SK-N-SH (cell line): ENCODE results near the gene CIPC. TPM values are rescaled to one million over a fixed set of nuclear protein-coding genes. Genes with fewer than 3 reads are reported as not detected.

Source experiments
- CTCF ChIA-PET: fragments of 300-600, 350-600 bp; formaldehyde crosslinking; extraction: SDS; loops from one replicate; lab custom pipeline; 2021; lab: Yijun Ruan, JAX
- POLR2A ChIA-PET: fragments of 350-600 bp; sonication (Branson Sonifier 250); formaldehyde crosslinking; extraction: SDS; loops from one replicate; lab custom pipeline; 2020; ENCODE audit warnings: antibody characterized with exemption, inconsistent platforms; lab: Yijun Ruan, JAX
- DNase-seq: peaks from one replicate; pipeline ENCODE4 v3.0.0; 2012
- H2AFZ ChIP-seq: fragments of 200-600 bp; sonication (generic); 2 replicates; pipeline ENCODE4 v1.8.1; 2016; ENCODE audit warnings: antibody characterized with exemption, mild to moderate bottlenecking, low read depth
- H3F3A ChIP-seq: fragments of 200-600 bp; sonication (generic); replicated peaks from 2 replicates; pipeline ENCODE3; 2016; ENCODE audit warnings: antibody characterized with exemption, mild to moderate bottlenecking; ENCODE audit not compliant: insufficient read depth
- H3K27ac ChIP-seq, 2 experiments: fragments of 200-500 bp in 1 of 2; fragments of 200-600 bp in 1 of 2; sonication (Bioruptor generic) in 1 of 2; sonication (generic), shearing (Covaris generic) in 1 of 2; 2 replicates each; pipeline versions ENCODE4 v1.5.1 to v1.6.1; 2014 to 2016; ENCODE audit warnings: low read depth in 2 of 2, inconsistent platforms in 1 of 2, low read length in 1 of 2, mild to moderate bottlenecking in 1 of 2, mixed read lengths in 1 of 2
- H3K27me3 ChIP-seq: fragments of 200-600 bp; sonication (generic), shearing (Covaris generic); 2 replicates; pipeline ENCODE4 v1.6.1; 2016; ENCODE audit warnings: mixed run types; ENCODE audit not compliant: insufficient read depth
- H3K36me3 ChIP-seq, 2 experiments: fragments of 200-500 bp in 1 of 2; fragments of 200-600 bp in 1 of 2; sonication (Bioruptor generic) in 1 of 2; sonication (generic) in 1 of 2; replicated peaks in 1 of 2; 2 replicates each; pipeline versions ENCODE3 to v1.5.1; 2014 to 2016; ENCODE audit warnings: low read length in 1 of 2, mild to moderate bottlenecking in 1 of 2; ENCODE audit not compliant: insufficient read depth in 2 of 2, control insufficient read depth in 1 of 2
- H3K4me1 ChIP-seq, 2 experiments: fragments of 200-500 bp in 1 of 2; fragments of 200-600 bp in 1 of 2; sonication (Bioruptor generic) in 1 of 2; sonication (generic), shearing (Covaris generic) in 1 of 2; 2 replicates each; pipeline versions ENCODE4 v1.5.1 to v1.6.1; 2014 to 2016; ENCODE audit warnings: low read depth in 1 of 2, low read length in 1 of 2, mixed run types in 1 of 2; ENCODE audit not compliant: insufficient read depth in 2 of 2, control insufficient read depth in 1 of 2
- H3K4me2 ChIP-seq: fragments of 200-600 bp; sonication (generic), shearing (Covaris generic); 2 replicates; pipeline ENCODE4 v1.6.1; 2017; ENCODE audit warnings: mixed run types
- H3K4me3 ChIP-seq, 2 experiments: fragments of 200-500 bp in 1 of 2; fragments of 200-600 bp in 1 of 2; sonication (Bioruptor generic) in 1 of 2; sonication (generic), shearing (Covaris generic) in 1 of 2; 2 replicates each; pipeline versions ENCODE4 v1.5.1 to v1.8.1; 2014 to 2016; ENCODE audit warnings: low read depth in 2 of 2, inconsistent platforms in 1 of 2, low read length in 1 of 2, mild to moderate bottlenecking in 1 of 2, mixed read lengths in 1 of 2, moderate library complexity in 1 of 2
- H3K79me2 ChIP-seq: fragments of 200-600 bp; sonication (generic); 2 replicates; pipeline ENCODE4 v1.8.1; 2017; ENCODE audit warnings: mild to moderate bottlenecking; ENCODE audit not compliant: insufficient read depth
- H3K9ac ChIP-seq: fragments of 200-600 bp; sonication (generic); 2 replicates; pipeline ENCODE4 v1.6.1; 2017; ENCODE audit warnings: mixed run types
- H3K9me2 ChIP-seq: fragments of 200-600 bp; sonication (generic); 2 replicates; pipeline ENCODE4 v1.6.1; 2017; ENCODE audit warnings: mixed run types
- H3K9me3 ChIP-seq: fragments of 200-600 bp; sonication (generic); 2 replicates; pipeline ENCODE4 v1.6.1; 2017; ENCODE audit warnings: mixed run types, mild to moderate bottlenecking, moderate library complexity
- H4K20me1 ChIP-seq: fragments of 200-600 bp; sonication (generic); 2 replicates; pipeline ENCODE4 v1.6.1; 2017; ENCODE audit warnings: mild to moderate bottlenecking, mixed run types; ENCODE audit not compliant: insufficient read depth
- CHD2 ChIP-seq: fragments of 150-350 bp; IDR thresholded peaks from 2 replicates; pipeline ENCODE4 v1.6.1; 2018; ENCODE audit warnings: low read length; ENCODE audit not compliant: partially characterized antibody
- CTCF ChIP-seq: fragments of 200-600 bp; sonication (generic); IDR thresholded peaks from 2 replicates; pipeline ENCODE4 v1.6.1; 2017; ENCODE audit warnings: antibody characterized with exemption, mild to moderate bottlenecking, moderate library complexity
- EZH2phosphoT487 ChIP-seq: fragments of 200-600 bp; sonication (generic); IDR thresholded peaks from 2 replicates; pipeline ENCODE4 v1.6.1; 2017; ENCODE audit warnings: low read depth, mixed run types, mild to moderate bottlenecking, antibody characterized with exemption, moderate library complexity, borderline replicate concordance
- FOSL2 ChIP-seq: IDR thresholded peaks from 2 replicates; pipeline ENCODE4 v1.4.0; 2012; ENCODE audit warnings: low read depth, mild to moderate bottlenecking, moderate library complexity, borderline replicate concordance
- FOXJ3 ChIP-seq: sonication (generic); formaldehyde crosslinking; IDR thresholded peaks from 2 replicates; pipeline ENCODE4 v1.5.1; 2020; ENCODE audit warnings: mild to moderate bottlenecking, missing genetic modification reagents
- GABPA ChIP-seq: IDR thresholded peaks from 2 replicates; pipeline ENCODE4 v1.4.0; 2012; ENCODE audit warnings: low read depth, mild to moderate bottlenecking
- IRF3 ChIP-seq: fragments of 150-350 bp; IDR thresholded peaks from 2 replicates; pipeline ENCODE4 v1.6.1; 2016; ENCODE audit warnings: mild to moderate bottlenecking, low read depth, low read length
- MEF2A ChIP-seq: IDR thresholded peaks from 2 replicates; pipeline ENCODE4 v1.4.0; 2012; ENCODE audit warnings: low read depth, borderline replicate concordance
- MXI1 ChIP-seq: IDR thresholded peaks from 2 replicates; pipeline ENCODE4 v1.6.1; 2012; ENCODE audit warnings: mild to moderate bottlenecking, low read depth, low read length, improper control_type of control experiment
- NFIC ChIP-seq: IDR thresholded peaks from 2 replicates; pipeline ENCODE4 v1.4.0; 2012; ENCODE audit warnings: borderline replicate concordance
- POLR2AphosphoS5 ChIP-seq: IDR thresholded peaks from 2 replicates; pipeline ENCODE4 v1.6.1; 2012; ENCODE audit warnings: low read depth, low read length
- RAD21 ChIP-seq: IDR thresholded peaks from 2 replicates; pipeline ENCODE4 v1.6.1; 2012; ENCODE audit warnings: mild to moderate bottlenecking, low read length
- RCOR1 ChIP-seq: fragments of 150-350 bp; IDR thresholded peaks from 2 replicates; pipeline ENCODE4 v1.6.1; 2017; ENCODE audit warnings: antibody characterized with exemption, low read length
- RFX5 ChIP-seq: IDR thresholded peaks from 2 replicates; pipeline ENCODE4 v1.6.1; 2012; ENCODE audit warnings: mild to moderate bottlenecking, improper control_type of control experiment, low read length
- RXRA ChIP-seq: IDR thresholded peaks from 2 replicates; pipeline ENCODE4 v1.4.0; 2012; ENCODE audit warnings: low read depth, mild to moderate bottlenecking, borderline replicate concordance
- SIN3A ChIP-seq: IDR thresholded peaks from 2 replicates; pipeline ENCODE4 v1.6.1; 2012; ENCODE audit warnings: low read depth, mild to moderate bottlenecking, low read length, moderate library complexity, borderline replicate concordance
- TEAD4 ChIP-seq: IDR thresholded peaks from 2 replicates; pipeline ENCODE4 v1.4.0; 2012; ENCODE audit warnings: mild to moderate bottlenecking, borderline replicate concordance; ENCODE audit not compliant: insufficient read depth
- WGBS: methylation state at CpG from one replicate; pipeline ENCODE4 v1.1.6; 2017; ENCODE audit warnings: low lambda C conversion rate; 5-methylcytosine and 5-hydroxymethylcytosine counted together
- polyA plus RNA-seq, 3 experiments: library from polyadenylated mRNA; depleted of rRNA; stranded (reverse); fragments of >200 nt; gene quantifications; 2 replicates each; pipeline ENCODE4 v1.2.3, GENCODE V29; 2012
- TF ChIP-seq, protein P1 (sequence below): IDR thresholded peaks from 2 replicates; pipeline ENCODE4; 2012
- TF ChIP-seq, protein P2 (sequence below): IDR thresholded peaks from 2 replicates; pipeline ENCODE4 v1.6.1; 2012; ENCODE audit warnings: mild to moderate bottlenecking, low read depth, low read length, moderate library complexity
- TF ChIP-seq, protein P3 (sequence below): IDR thresholded peaks from 2 replicates; pipeline ENCODE4 v1.4.0; 2012; ENCODE audit warnings: low read depth, borderline replicate concordance

The CIPC gene
- polyA plus RNA-seq, 1 of the 3 experiments (the other 2 are of a cell fraction) = 6.5 TPM

GRCh38 chr14:77087631-77088030, 10.4 kb upstream of the CIPC start:
- POLR2A ChIA-PET = no interaction called here

GRCh38 chr14:77088219-77088618, 9.8 kb upstream of the CIPC start:
- Histone ChIP-seq H4K20me1 (no peaks in the 10 kb centered on the region), H3K9me3 (0 out of 2 replicates have a peak, but pooled peaks cover 4% of the 10 kb centered on the region), H3K9ac (no peak overlapping the region), H3K9me2 (no peaks in the 10 kb centered on the region), H3K4me3 (no peak overlapping the region), H3K4me2 (no peak overlapping the region), H3K27ac (no peak overlapping the region), H3K4me1 (peaks cover 0 to 5% of the 10 kb centered on the region in 2 experiments; a peak in 2 of 4 replicates), H3K27me3 (no peaks in the 10 kb centered on the region; the same call in 1 of the 2 replicates), H3F3A (no peaks in the 10 kb centered on the region), H3K36me3 (no peaks in the 10 kb centered on the region), H3K79me2 (no peaks in the 10 kb centered on the region), H2AFZ (no peak overlapping the region)
- POLR2A ChIA-PET = no interaction called here
- 66% methylated on average over 5 of the region's 5 CpGs for WGBS
- no peak for DNase-seq
- CTCF ChIA-PET = interaction anchor here (1.6 to 17.4 kb wide), 3 partner anchors 16 to 217 kb away, joined by 5 to 309 read pairs (median 255); no protein-coding TSS in a partner anchor
- TF ChIP-seq MEF2A (no peak), NFIC (no peak), GABPA (no peak), FOSL2 (no peak), RAD21 (no peak), IRF3 (no peak), CHD2 (no peak), RCOR1 (no peak), RFX5 (no peak), EZH2phosphoT487 (no peak), MXI1 (no peak), CTCF (no peak), SIN3A (no peak), POLR2AphosphoS5 (no peak)
- TF ChIP-seq, protein P1, sequence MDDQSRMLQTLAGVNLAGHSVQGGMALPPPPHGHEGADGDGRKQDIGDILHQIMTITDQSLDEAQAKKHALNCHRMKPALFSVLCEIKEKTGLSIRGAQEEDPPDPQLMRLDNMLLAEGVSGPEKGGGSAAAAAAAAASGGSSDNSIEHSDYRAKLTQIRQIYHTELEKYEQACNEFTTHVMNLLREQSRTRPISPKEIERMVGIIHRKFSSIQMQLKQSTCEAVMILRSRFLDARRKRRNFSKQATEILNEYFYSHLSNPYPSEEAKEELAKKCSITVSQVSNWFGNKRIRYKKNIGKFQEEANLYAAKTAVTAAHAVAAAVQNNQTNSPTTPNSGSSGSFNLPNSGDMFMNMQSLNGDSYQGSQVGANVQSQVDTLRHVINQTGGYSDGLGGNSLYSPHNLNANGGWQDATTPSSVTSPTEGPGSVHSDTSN = no peak
- TF ChIP-seq, protein P2, sequence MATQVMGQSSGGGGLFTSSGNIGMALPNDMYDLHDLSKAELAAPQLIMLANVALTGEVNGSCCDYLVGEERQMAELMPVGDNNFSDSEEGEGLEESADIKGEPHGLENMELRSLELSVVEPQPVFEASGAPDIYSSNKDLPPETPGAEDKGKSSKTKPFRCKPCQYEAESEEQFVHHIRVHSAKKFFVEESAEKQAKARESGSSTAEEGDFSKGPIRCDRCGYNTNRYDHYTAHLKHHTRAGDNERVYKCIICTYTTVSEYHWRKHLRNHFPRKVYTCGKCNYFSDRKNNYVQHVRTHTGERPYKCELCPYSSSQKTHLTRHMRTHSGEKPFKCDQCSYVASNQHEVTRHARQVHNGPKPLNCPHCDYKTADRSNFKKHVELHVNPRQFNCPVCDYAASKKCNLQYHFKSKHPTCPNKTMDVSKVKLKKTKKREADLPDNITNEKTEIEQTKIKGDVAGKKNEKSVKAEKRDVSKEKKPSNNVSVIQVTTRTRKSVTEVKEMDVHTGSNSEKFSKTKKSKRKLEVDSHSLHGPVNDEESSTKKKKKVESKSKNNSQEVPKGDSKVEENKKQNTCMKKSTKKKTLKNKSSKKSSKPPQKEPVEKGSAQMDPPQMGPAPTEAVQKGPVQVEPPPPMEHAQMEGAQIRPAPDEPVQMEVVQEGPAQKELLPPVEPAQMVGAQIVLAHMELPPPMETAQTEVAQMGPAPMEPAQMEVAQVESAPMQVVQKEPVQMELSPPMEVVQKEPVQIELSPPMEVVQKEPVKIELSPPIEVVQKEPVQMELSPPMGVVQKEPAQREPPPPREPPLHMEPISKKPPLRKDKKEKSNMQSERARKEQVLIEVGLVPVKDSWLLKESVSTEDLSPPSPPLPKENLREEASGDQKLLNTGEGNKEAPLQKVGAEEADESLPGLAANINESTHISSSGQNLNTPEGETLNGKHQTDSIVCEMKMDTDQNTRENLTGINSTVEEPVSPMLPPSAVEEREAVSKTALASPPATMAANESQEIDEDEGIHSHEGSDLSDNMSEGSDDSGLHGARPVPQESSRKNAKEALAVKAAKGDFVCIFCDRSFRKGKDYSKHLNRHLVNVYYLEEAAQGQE = no peak
- TF ChIP-seq, protein P3, sequence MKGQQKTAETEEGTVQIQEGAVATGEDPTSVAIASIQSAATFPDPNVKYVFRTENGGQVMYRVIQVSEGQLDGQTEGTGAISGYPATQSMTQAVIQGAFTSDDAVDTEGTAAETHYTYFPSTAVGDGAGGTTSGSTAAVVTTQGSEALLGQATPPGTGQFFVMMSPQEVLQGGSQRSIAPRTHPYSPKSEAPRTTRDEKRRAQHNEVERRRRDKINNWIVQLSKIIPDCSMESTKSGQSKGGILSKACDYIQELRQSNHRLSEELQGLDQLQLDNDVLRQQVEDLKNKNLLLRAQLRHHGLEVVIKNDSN = no peak

More at GRCh38 chr14:77087631-77088030, 10.4 kb upstream of the CIPC start:
- Histone ChIP-seq H3K4me1 (peaks cover 0 to 5% of the 10 kb centered on the region in 2 experiments; a peak in 2 of 4 replicates), H3K36me3 (no peaks in the 10 kb centered on the region), H3K4me3 (no peak overlapping the region), H3K9ac (no peak overlapping the region), H2AFZ (no peak overlapping the region), H3K27ac (no peak overlapping the region), H4K20me1 (no peaks in the 10 kb centered on the region), H3K27me3 (no peaks in the 10 kb centered on the region; the same call in 1 of the 2 replicates), H3K4me2 (no peak overlapping the region), H3K9me3 (0 out of 2 replicates have a peak, but pooled peaks cover 4% of the 10 kb centered on the region), H3F3A (no peaks in the 10 kb centered on the region), H3K9me2 (no peaks in the 10 kb centered on the region), H3K79me2 (no peaks in the 10 kb centered on the region)
- CTCF ChIA-PET = interaction anchor here (1.6 to 17.4 kb wide), 4 partner anchors 7 to 216 kb away, joined by 5 to 309 read pairs (median 158); no protein-coding TSS in a partner anchor
- 34% methylated on average over 3 of the region's 3 CpGs for WGBS
- TF ChIP-seq TEAD4 (no peak), CHD2 (no peak), GABPA (no peak), RCOR1 (no peak), RXRA (no peak), FOXJ3 (CRISPR knock-in tag) (no peak)
- no peak for DNase-seq
